ENCODE measurements around the gene HCAR1. TPM values are rescaled to one million over a fixed set of nuclear protein-coding genes. Genes with fewer than 3 reads are reported as not detected.

HCAR1 gene, protein sequence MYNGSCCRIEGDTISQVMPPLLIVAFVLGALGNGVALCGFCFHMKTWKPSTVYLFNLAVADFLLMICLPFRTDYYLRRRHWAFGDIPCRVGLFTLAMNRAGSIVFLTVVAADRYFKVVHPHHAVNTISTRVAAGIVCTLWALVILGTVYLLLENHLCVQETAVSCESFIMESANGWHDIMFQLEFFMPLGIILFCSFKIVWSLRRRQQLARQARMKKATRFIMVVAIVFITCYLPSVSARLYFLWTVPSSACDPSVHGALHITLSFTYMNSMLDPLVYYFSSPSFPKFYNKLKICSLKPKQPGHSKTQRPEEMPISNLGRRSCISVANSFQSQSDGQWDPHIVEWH
- polyA plus RNA-seq (2011; rRNA removed) (0.02 and 0.05 TPM in 2 replicates), polyA minus RNA-seq (2011; rRNA and poly(A)+ RNA removed) (0.09 and 0.14 TPM in 2 replicates)

GRCh38 chr12:122730215-122731014 is at the start of gene HCAR1:
Gene HCAR1 (minus strand): TSS chr12:122730844. CDS start chr12:122730339, 505 bp downstream.
- peak; percentile 2; the same call in 1 of the 2 replicates for TF ChIP-seq CTCF (IDR thresholded peaks at IDR 0.05; ENCODE audit: low read depth, low read length)
- ChIA-PET CTCF (no interaction called here), POLR2A (no interaction called here)
- no peak within 1 kb of the TSS for H3K27ac ChIP-seq (ENCODE audit: low read depth, low read length)
- peaks cover 15% of the 10 kb centered on the region for H3K27me3 ChIP-seq (ENCODE audit: control insufficient read depth, insufficient read depth, low read length)
- no peak for DNase-seq (ENCODE audit: low read depth, low spot score)
- no peak within 1 kb of the TSS for H3K4me3 ChIP-seq (ENCODE audit: low read depth, low read length)
- no peaks in the 10 kb centered on the region; the same call in 1 of the 2 replicates for H3K9me3 ChIP-seq (ENCODE audit: control insufficient read depth, insufficient read depth, low read length)

DNA sequence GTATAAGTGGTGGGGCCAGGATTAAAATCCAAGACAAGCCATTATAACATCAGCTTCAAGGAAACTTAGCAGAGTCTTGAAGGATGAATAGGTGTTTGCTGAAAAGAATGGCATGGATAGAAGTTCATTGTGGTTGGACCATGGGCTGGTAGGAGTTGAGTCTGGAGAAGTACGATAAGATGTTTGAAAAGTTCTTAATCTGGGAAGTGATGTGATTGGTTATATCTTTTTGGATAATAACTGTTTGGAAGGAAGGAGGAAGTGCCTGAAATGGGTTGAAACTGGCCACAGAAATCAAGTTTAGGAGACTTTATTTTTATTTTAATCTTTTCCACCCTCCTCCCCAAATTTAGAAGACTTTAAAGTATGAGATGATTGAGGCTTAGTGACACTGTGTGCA is 26.9 kb upstream of the HCAR1 start:
- Histone ChIP-seq H3K27me3 (ENCODE audit: control insufficient read depth, insufficient read depth, low read length) (no peaks in the 10 kb centered on the region), H3K4me3 (ENCODE audit: low read depth, low read length) (no peak overlapping the region), H3K9me3 (ENCODE audit: control insufficient read depth, insufficient read depth, low read length) (no peaks in the 10 kb centered on the region; the same call in 1 of the 2 replicates), H3K27ac (ENCODE audit: low read depth, low read length) (no peak overlapping the region)
- no peak for TF ChIP-seq CTCF (IDR thresholded peaks at IDR 0.05; ENCODE audit: low read depth, low read length)
- POLR2A ChIA-PET, result no interaction called here
- no peak for DNase-seq (ENCODE audit: low read depth, low spot score)
- CTCF ChIA-PET, result interaction anchor here (1.1 to 1.2 kb wide), 2 partner anchors 36 to 120 kb away, joined by 3 to 4 read pairs; no protein-coding TSS in a partner anchor

DNA sequence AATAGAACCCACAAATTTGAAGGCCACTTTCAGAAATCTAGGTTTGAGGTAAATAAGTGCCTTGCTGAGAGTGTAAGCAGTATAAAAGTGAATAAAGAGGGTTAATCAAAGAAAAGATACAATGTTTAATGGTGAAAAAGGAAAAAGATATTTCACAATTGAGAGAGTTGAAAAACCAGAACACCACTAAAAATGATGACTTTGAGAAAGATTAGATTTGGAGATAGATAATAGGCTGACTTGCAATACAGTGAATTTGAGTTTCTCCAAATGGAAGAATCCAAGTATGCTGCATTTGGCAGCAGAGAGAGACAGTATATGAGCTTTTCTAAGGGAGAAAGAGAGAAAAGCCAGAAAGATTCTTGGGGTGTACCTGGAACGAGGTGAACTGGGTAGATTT is 24.1 kb upstream of the HCAR1 start:
- DNase-seq (ENCODE audit: low read depth, low spot score), result no peak
- no peak overlapping the region for H3K27ac ChIP-seq (ENCODE audit: low read depth, low read length)
- no peaks in the 10 kb centered on the region; the same call in 1 of the 2 replicates for H3K9me3 ChIP-seq (ENCODE audit: control insufficient read depth, insufficient read depth, low read length)
- H3K4me3 ChIP-seq (ENCODE audit: low read depth, low read length), result no peak overlapping the region
- no peak for TF ChIP-seq CTCF (IDR thresholded peaks at IDR 0.05; ENCODE audit: low read depth, low read length)
- POLR2A ChIA-PET, result no interaction called here
- CTCF ChIA-PET, result interaction anchor here (0.6 kb wide), 1 partner anchor 117 kb away, joined by 3 read pairs; no protein-coding TSS in a partner anchor
- no peaks in the 10 kb centered on the region for H3K27me3 ChIP-seq (ENCODE audit: control insufficient read depth, insufficient read depth, low read length)

GRCh38 chr12:122753319-122753650 is 22.6 kb upstream of the HCAR1 start:
- ChIA-PET POLR2A (interaction anchor here (0.6 to 0.9 kb wide), 4 partner anchors 73 to 662 kb away, joined by 3 to 6 read pairs (median 4); partner anchors contain the start of genes KNTC1 and RSRC2), CTCF (interaction anchor here (0.9 to 3.2 kb wide), 4 partner anchors 9 to 118 kb away, joined by 3 to 45 read pairs (median 4); no protein-coding TSS in a partner anchor)

More at GRCh38 chr12:122753319-122753650, 22.6 kb upstream of the HCAR1 start:
- TF ChIP-seq CTCF (IDR thresholded peaks at IDR 0.05; ENCODE audit: low read depth, low read length), result no peak
- Histone ChIP-seq H3K27me3 (ENCODE audit: control insufficient read depth, insufficient read depth, low read length) (no peaks in the 10 kb centered on the region), H3K9me3 (ENCODE audit: control insufficient read depth, insufficient read depth, low read length) (no peaks in the 10 kb centered on the region; the same call in 1 of the 2 replicates), H3K27ac (ENCODE audit: low read depth, low read length) (peak overlapping the region; percentile 83), H3K4me3 (ENCODE audit: low read depth, low read length) (peak overlapping the region; percentile 96)
- DNase-seq (ENCODE audit: low read depth, low spot score), result no peak

Data from AG04450 (cell line).